Measurements from ENCODE around the gene KCNH2.

GRCh38 chr7:150977382-150978125 lies 567 bp downstream of the KCNH2 start:
- TF ChIP-seq MAX (IDR thresholded peaks at IDR 0.05) (no peak), CTCF (IDR thresholded peaks at IDR 0.05; ENCODE audit: low read depth, low read length, missing input control) (no peak), REST (IDR thresholded peaks at IDR 0.05) (no peak), EGR1 (IDR thresholded peaks at IDR 0.05; ENCODE audit: low read depth in 2 of 2) (no peak), YY1 (IDR thresholded peaks at IDR 0.05) (no peak), SP1 (IDR thresholded peaks at IDR 0.05) (no peak), GABPA (IDR thresholded peaks at IDR 0.05 in 1 of 2, conservative IDR thresholded peaks at IDR 0.05 in 1 of 2) (no peak), FOXA2 (IDR thresholded peaks at IDR 0.05) (no peak), JUND (IDR thresholded peaks at IDR 0.05) (no peak), TAF1 (conservative IDR thresholded peaks at IDR 0.05) (no peak)
